Astrocyte (in vitro differentiated cells and primary cell): ENCODE data around the gene MAP1LC3C.

Experiments used
- CTCF ChIP-seq: IDR thresholded peaks from 2 replicates; pipeline ENCODE4 v1.5.1; 2011; ENCODE audit warnings: low read depth, mild to moderate bottlenecking, inconsistent platforms, low read length, moderate library complexity; ENCODE audit not compliant: insufficient read depth
- EZH2 ChIP-seq: IDR thresholded peaks from 2 replicates; pipeline ENCODE4 v1.6.1; 2012; ENCODE audit warnings: mild to moderate bottlenecking, low read length, inconsistent platforms; ENCODE audit not compliant: insufficient read depth

- TF ChIP-seq CTCF, result no peak
- TF ChIP-seq EZH2, result no peak
These were observed 1.5 kb upstream of the MAP1LC3C start for GRCh38 chr1:242000434-242000833.
